HG03571 (cell line): Measurements from ENCODE around the gene SPATC1L.
"Not testable (repeated sequence)": the region's sequence is repeated elsewhere in the genome, so short reads cannot be mapped to it uniquely, and the experiment has no call there.

Source experiments
- ATAC-seq: cut with Tn5 transposase; IDR thresholded peaks from one replicate; pipeline ENCODE4 v1.9.1; 2021; ENCODE audit not compliant: unreplicated experiment

SPATC1L gene

GRCh38 chr21:46151989-46152926 is 32.0 kb downstream of the SPATC1L start:
- no peak for ATAC-seq

GRCh38 chr21:46151261-46151988 is 32.8 kb downstream of the SPATC1L start:
- ATAC-seq: no peak

GRCh38 chr21:46150491-46151121 is 33.7 kb downstream of the SPATC1L start:
- no peak for ATAC-seq

- ATAC-seq: no peak
Measured at GRCh38 chr21:46150073-46150472, 34.2 kb downstream of the SPATC1L start.

- ATAC-seq: no peak
Measured at GRCh38 chr21:46149205-46149901, 34.9 kb downstream of the SPATC1L start.

GRCh38 chr21:46148106-46148505 is 36.2 kb downstream of the SPATC1L start:
- ATAC-seq: no peak

GRCh38 chr21:46147429-46147828 is 36.8 kb downstream of the SPATC1L start:
- ATAC-seq: not testable (repeated sequence)

- ATAC-seq: no peak
Measured at GRCh38 chr21:46146856-46147255, 37.4 kb downstream of the SPATC1L start.

GRCh38 chr21:46145840-46146691 is 38.2 kb downstream of the SPATC1L start:
- ATAC-seq: no peak

- no peak for ATAC-seq
Measured at GRCh38 chr21:46145159-46145839, 39.0 kb downstream of the SPATC1L start.

GRCh38 chr21:46144464-46145070 is 39.7 kb downstream of the SPATC1L start:
- no peak for ATAC-seq

GRCh38 chr21:46142582-46143473 is 41.4 kb downstream of the SPATC1L start:
- ATAC-seq: no peak

- no peak for ATAC-seq
Measured at GRCh38 chr21:46141767-46142581, 42.3 kb downstream of the SPATC1L start.

GRCh38 chr21:46140352-46141003 is 43.8 kb downstream of the SPATC1L start:
- ATAC-seq: not testable (repeated sequence)

GRCh38 chr21:46139686-46140085 is 44.6 kb downstream of the SPATC1L start:
- ATAC-seq: no peak

GRCh38 chr21:46138383-46138970 is 45.8 kb downstream of the SPATC1L start:
- ATAC-seq: no peak
